ENCODE results near the gene CAMKMT.

The CAMKMT gene

GRCh38 chr2:44691174-44691785, 329.5 kb downstream of the CAMKMT start:
- TF ChIP-seq, protein P1, sequence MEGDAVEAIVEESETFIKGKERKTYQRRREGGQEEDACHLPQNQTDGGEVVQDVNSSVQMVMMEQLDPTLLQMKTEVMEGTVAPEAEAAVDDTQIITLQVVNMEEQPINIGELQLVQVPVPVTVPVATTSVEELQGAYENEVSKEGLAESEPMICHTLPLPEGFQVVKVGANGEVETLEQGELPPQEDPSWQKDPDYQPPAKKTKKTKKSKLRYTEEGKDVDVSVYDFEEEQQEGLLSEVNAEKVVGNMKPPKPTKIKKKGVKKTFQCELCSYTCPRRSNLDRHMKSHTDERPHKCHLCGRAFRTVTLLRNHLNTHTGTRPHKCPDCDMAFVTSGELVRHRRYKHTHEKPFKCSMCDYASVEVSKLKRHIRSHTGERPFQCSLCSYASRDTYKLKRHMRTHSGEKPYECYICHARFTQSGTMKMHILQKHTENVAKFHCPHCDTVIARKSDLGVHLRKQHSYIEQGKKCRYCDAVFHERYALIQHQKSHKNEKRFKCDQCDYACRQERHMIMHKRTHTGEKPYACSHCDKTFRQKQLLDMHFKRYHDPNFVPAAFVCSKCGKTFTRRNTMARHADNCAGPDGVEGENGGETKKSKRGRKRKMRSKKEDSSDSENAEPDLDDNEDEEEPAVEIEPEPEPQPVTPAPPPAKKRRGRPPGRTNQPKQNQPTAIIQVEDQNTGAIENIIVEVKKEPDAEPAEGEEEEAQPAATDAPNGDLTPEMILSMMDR (IDR thresholded peaks at IDR 0.05; ENCODE audit: insufficient read depth, low read length, poor library complexity, severe bottlenecking): no peak
- TF ChIP-seq EZH2phosphoT487 (conservative IDR thresholded peaks at IDR 0.05; ENCODE audit: low read length): no peak
- Histone ChIP-seq H3K4me3 (ENCODE audit: insufficient read depth, low read length, poor library complexity, severe bottlenecking) (no peak overlapping the region), H3K9me2 (replicated peaks; ENCODE audit: insufficient read depth, low read length) (no peaks in the 10 kb centered on the region), H3K27ac (ENCODE audit: low read depth, low read length) (no peak overlapping the region), H3K4me2 (ENCODE audit: low read depth, low read length, poor library complexity, severe bottlenecking) (no peak overlapping the region), H2AFZ (ENCODE audit: low read depth, low read length, severe bottlenecking) (no peak overlapping the region), H3F3A (ENCODE audit: insufficient read depth) (no peaks in the 10 kb centered on the region), H3K36me3 (ENCODE audit: low read length) (no peaks in the 10 kb centered on the region), H4K20me1 (ENCODE audit: low read depth, low read length) (no peaks in the 10 kb centered on the region), H3K27me3 (ENCODE audit: low read length) (no peaks in the 10 kb centered on the region), H3K9me3 (ENCODE audit: insufficient read depth, low read length) (no peaks in the 10 kb centered on the region), H3K79me2 (ENCODE audit: insufficient read depth, low read length) (no peaks in the 10 kb centered on the region), H3K9ac (ENCODE audit: low read length) (no peak overlapping the region)

GRCh38 chr2:44692821-44693220, 331.1 kb downstream of the CAMKMT start:
- Histone ChIP-seq H3K79me2 (ENCODE audit: insufficient read depth, low read length) (no peaks in the 10 kb centered on the region), H3K9ac (ENCODE audit: low read length) (no peak overlapping the region), H4K20me1 (ENCODE audit: low read depth, low read length) (no peaks in the 10 kb centered on the region), H3K36me3 (ENCODE audit: low read length) (no peaks in the 10 kb centered on the region), H3K4me2 (ENCODE audit: low read depth, low read length, poor library complexity, severe bottlenecking) (no peak overlapping the region), H3K9me3 (ENCODE audit: insufficient read depth, low read length) (no peaks in the 10 kb centered on the region), H3K9me2 (replicated peaks; ENCODE audit: insufficient read depth, low read length) (no peaks in the 10 kb centered on the region), H2AFZ (ENCODE audit: low read depth, low read length, severe bottlenecking) (no peak overlapping the region), H3F3A (ENCODE audit: insufficient read depth) (no peaks in the 10 kb centered on the region), H3K27ac (ENCODE audit: low read depth, low read length) (no peak overlapping the region), H3K4me3 (ENCODE audit: insufficient read depth, low read length, poor library complexity, severe bottlenecking) (no peak overlapping the region), H3K27me3 (ENCODE audit: low read length) (no peaks in the 10 kb centered on the region)
- no peak for TF ChIP-seq EZH2phosphoT487 (conservative IDR thresholded peaks at IDR 0.05; ENCODE audit: low read length)
- TF ChIP-seq, protein P1 (IDR thresholded peaks at IDR 0.05; ENCODE audit: insufficient read depth, low read length, poor library complexity, severe bottlenecking): no peak

DNA sequence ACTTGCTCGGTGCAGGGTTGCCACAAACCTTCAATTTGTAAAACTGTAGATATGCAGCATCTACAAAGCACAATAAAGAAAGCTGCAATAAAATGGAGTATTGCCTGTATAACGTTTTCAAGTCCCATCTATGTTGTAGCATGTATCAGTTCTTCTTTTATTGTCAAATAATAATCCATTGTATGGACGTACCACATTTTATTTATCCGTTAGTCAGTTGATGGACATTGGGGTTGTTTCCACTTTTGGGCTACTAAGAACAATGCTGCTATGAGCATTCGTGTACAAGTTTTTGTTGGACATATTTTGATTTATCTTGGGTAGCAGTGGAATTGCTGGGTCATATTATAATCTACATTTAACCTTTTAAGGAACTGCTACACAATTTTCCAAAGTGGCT, 339.1 kb downstream of the CAMKMT start:
- Histone ChIP-seq H4K20me1 (ENCODE audit: low read depth, low read length) (no peaks in the 10 kb centered on the region), H3K9me2 (replicated peaks; ENCODE audit: insufficient read depth, low read length) (no peaks in the 10 kb centered on the region), H3K27me3 (ENCODE audit: low read length) (no peaks in the 10 kb centered on the region), H2AFZ (ENCODE audit: low read depth, low read length, severe bottlenecking) (no peak overlapping the region), H3K36me3 (ENCODE audit: low read length) (no peaks in the 10 kb centered on the region), H3K9ac (ENCODE audit: low read length) (no peak overlapping the region), H3K4me3 (ENCODE audit: insufficient read depth, low read length, poor library complexity, severe bottlenecking) (no peak overlapping the region), H3K9me3 (ENCODE audit: insufficient read depth, low read length) (no peaks in the 10 kb centered on the region), H3K4me2 (ENCODE audit: low read depth, low read length, poor library complexity, severe bottlenecking) (no peak overlapping the region), H3F3A (ENCODE audit: insufficient read depth) (no peaks in the 10 kb centered on the region), H3K27ac (ENCODE audit: low read depth, low read length) (no peak overlapping the region), H3K79me2 (ENCODE audit: insufficient read depth, low read length) (no peaks in the 10 kb centered on the region)
- TF ChIP-seq, protein P1 (IDR thresholded peaks at IDR 0.05; ENCODE audit: insufficient read depth, low read length, poor library complexity, severe bottlenecking): no peak
- TF ChIP-seq EZH2phosphoT487 (conservative IDR thresholded peaks at IDR 0.05; ENCODE audit: low read length): no peak
